Activated naive CD8-positive, alpha-beta T cell treated with anti-CD3 and anti-CD28 coated beads, Interleukin-2, amount 10 ng/mL, durations not matched to agents 7 days and 5 days (primary cell): ENCODE measurements around the gene MRPS26. TPM values are rescaled to one million over a fixed set of nuclear protein-coding genes. Genes with fewer than 3 reads are reported as not detected.
"Not testable (repeated sequence)": the region's sequence is repeated elsewhere in the genome, so short reads cannot be mapped to it uniquely, and the experiment has no call there.

Experiments used
- ATAC-seq: fragments of 150-1000 bp; cut with Tn5 transposase; one replicate; pipeline ENCODE4 v1.10.0; 2021; ENCODE audit warnings: low read depth, moderate library complexity
- POLR2A ChIA-PET: fragments of 350-600 bp; sonication (Branson Sonifier 250); formaldehyde crosslinking; loops from one replicate; lab custom pipeline; 2021; ENCODE audit warnings: antibody characterized with exemption; lab: Charles Lee
- DNase-seq: peaks from one replicate; pipeline ENCODE4 v3.0.0; 2021
- H3K27ac Mint-ChIP-seq: one replicate; pipeline ENCODE4 v1.8.0; 2022; ENCODE audit warnings: mild to moderate bottlenecking, mixed read lengths
- H3K27me3 Mint-ChIP-seq: one replicate; pipeline ENCODE4 v1.8.0; 2022; ENCODE audit warnings: mild to moderate bottlenecking, moderate library complexity, mixed read lengths
- H3K36me3 Mint-ChIP-seq: one replicate; pipeline ENCODE4 v1.8.0; 2021; ENCODE audit warnings: mild to moderate bottlenecking, mixed read lengths
- H3K4me1 Mint-ChIP-seq: one replicate; pipeline ENCODE4 v1.8.0; 2021; ENCODE audit warnings: mixed read lengths
- H3K4me3 Mint-ChIP-seq: one replicate; pipeline ENCODE4 v1.8.0; 2022; ENCODE audit warnings: mild to moderate bottlenecking, moderate library complexity, mixed read lengths
- H3K9me3 Mint-ChIP-seq: one replicate; pipeline ENCODE4 v1.8.0; 2021; ENCODE audit warnings: mixed read lengths
- total RNA-seq, 2 experiments: library from RNA; stranded (reverse); gene quantifications; one replicate each; pipeline ENCODE4 v1.2.3, GENCODE V29; 2021

Gene MRPS26
- total RNA-seq, 2 experiments from 2014 or later, result 30.4 to 32.6 TPM

DNA sequence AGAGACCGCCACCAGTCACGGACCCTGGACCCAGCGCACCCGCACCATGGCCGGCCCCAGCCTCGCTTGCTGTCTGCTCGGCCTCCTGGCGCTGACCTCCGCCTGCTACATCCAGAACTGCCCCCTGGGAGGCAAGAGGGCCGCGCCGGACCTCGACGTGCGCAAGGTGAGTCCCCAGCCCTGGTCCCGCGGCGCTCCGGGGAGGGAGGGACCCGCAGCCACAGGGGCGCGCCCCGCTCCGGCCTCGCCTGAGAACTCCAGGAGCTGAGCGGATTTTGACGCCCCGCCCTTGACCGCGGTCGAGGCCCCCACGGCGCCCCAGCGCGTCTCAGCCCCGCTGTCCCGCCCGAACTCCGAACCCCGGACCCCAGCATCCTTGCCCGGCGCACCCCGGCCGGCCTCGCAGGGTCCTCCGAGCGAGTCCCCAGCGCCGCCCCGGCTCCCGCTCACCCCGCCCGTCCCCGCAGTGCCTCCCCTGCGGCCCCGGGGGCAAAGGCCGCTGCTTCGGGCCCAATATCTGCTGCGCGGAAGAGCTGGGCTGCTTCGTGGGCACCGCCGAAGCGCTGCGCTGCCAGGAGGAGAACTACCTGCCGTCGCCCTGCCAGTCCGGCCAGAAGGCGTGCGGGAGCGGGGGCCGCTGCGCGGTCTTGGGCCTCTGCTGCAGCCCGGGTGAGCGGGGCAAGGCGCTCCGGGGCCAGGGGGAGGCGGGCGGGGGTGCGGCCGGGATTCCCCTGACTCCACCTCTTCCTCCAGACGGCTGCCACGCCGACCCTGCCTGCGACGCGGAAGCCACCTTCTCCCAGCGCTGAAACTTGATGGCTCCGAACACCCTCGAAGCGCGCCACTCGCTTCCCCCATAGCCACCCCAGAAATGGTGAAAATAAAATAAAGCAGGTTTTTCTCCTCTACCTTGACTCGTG lies 26.0 kb downstream of the MRPS26 start, which contains the start of gene OXT:
OXT (plus strand) TSS at position 11 of the 920 bp plus-strand sequence; CDS start at position 47, 36 bp downstream.
- peak; percentile 70 for DNase-seq
- Mint-ChIP-seq H3K27me3 (peaks cover 18% of the 10 kb centered on the region), H3K4me1 (peaks cover 17% of the 10 kb centered on the region), H3K9me3 (no peaks in the 10 kb centered on the region), H3K36me3 (no peaks in the 10 kb centered on the region), H3K27ac (peak within 1 kb of the TSS; percentile 45), H3K4me3 (peak within 1 kb of the TSS; percentile 76)
- ATAC-seq, result peak; percentile 76
- POLR2A ChIA-PET, result interaction anchor here (1.0 to 1.1 kb wide), 2 partner anchors 21 to 199 kb away, joined by 3 read pairs; partner anchors contain the start of gene PTPRA

DNA sequence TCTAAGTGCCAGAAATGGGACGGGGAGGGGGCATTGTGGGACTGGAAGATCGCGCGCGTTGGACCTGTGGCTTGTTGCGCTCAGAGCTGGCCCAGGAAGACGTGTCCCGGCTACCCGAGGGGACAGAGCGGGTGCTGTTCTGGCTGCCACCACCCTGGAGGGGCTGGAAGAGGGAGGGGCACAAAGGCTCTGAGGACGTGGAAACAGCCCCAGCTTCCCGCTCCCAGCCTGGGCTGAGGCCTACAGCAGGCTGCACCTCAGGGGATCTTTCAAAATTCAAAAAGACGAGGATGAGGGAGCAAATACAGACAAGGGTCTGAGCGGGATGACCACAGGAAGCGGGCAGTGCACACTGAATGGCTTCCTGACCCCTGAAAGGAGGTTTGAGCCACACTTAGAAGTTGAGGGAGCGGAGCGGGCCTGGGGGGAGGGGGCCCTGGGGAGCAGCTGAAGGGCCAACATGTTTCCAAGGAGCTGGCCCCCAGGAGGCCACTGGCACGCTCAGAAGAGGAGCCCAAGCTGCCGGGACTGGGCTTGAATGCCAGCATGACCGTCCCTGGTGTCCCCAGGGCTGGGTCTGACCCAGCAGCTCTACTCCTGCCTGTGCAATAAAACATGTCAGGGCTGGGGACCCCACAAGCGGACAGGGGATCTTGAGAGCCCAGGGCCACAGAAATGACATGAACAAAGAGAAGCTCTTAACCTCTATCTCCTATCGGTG lies 26.8 kb downstream of the MRPS26 start:
- Mint-ChIP-seq H3K4me1 (peaks cover 21% of the 10 kb centered on the region), H3K9me3 (no peaks in the 10 kb centered on the region), H3K27me3 (peaks cover 18% of the 10 kb centered on the region), H3K27ac (no peak overlapping the region), H3K36me3 (no peaks in the 10 kb centered on the region), H3K4me3 (peak overlapping the region; percentile 76)
- DNase-seq, result no peak
- no peak for ATAC-seq
- POLR2A ChIA-PET, result interaction anchor here (1.0 to 1.1 kb wide), 2 partner anchors 20 to 200 kb away, joined by 3 read pairs; partner anchors contain the start of gene PTPRA

DNA sequence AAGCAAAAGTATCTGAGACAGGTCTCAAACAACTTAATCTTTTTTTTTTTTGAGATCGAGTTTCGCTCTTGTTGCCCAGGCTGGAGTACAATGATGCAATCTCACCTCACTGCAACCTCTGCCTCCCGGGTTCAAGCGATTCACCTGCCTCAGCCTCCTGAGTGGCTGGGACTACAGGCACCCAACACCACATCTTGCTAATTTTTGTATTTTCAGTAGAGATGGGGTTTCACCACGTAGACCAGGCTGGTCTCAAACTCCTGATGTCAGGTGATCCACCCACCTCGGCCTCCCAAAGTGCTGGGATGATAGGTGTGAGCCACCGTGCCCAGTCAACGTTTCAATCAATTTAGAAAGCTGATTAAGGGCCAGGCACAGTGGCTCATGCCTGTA lies 27.4 kb downstream of the MRPS26 start:
- not testable (repeated sequence) for DNase-seq, H3K4me3 Mint-ChIP-seq, H3K27ac Mint-ChIP-seq, H3K9me3 Mint-ChIP-seq, ATAC-seq, H3K36me3 Mint-ChIP-seq
- H3K4me1 Mint-ChIP-seq, result peaks cover 25% of the 10 kb centered on the region
- POLR2A ChIA-PET, result interaction anchor here (1.0 kb wide), 1 partner anchor 19 kb away, joined by 3 read pairs; no protein-coding TSS in a partner anchor
- peaks cover 22% of the 10 kb centered on the region for H3K27me3 Mint-ChIP-seq

DNA sequence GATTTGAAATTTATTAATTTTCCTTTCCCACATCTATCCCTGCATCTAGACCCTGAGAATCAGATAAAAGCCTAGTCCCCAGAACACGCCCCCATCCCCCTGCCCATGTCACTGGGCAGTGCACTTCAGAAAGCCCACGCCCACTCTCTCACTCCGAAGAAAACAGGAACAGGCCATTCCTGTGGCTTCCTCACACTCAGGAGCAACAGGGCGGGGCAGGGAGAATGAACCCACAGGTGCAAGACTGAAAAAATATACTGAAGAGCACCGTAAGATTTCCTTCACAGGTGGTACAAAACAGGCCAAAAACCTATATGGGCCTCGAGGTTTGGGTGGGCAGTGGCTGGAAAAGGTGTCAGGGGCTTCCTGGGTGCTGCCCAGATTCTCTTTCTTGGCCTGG lies 29.0 kb downstream of the MRPS26 start:
- Mint-ChIP-seq H3K27ac (no peak overlapping the region), H3K27me3 (peaks cover 36% of the 10 kb centered on the region), H3K4me3 (no peak overlapping the region), H3K4me1 (peaks cover 25% of the 10 kb centered on the region), H3K36me3 (no peaks in the 10 kb centered on the region), H3K9me3 (peaks cover 2% of the 10 kb centered on the region)
- ATAC-seq (no peak), DNase-seq (no peak)
- POLR2A ChIA-PET, result no interaction called here

DNA sequence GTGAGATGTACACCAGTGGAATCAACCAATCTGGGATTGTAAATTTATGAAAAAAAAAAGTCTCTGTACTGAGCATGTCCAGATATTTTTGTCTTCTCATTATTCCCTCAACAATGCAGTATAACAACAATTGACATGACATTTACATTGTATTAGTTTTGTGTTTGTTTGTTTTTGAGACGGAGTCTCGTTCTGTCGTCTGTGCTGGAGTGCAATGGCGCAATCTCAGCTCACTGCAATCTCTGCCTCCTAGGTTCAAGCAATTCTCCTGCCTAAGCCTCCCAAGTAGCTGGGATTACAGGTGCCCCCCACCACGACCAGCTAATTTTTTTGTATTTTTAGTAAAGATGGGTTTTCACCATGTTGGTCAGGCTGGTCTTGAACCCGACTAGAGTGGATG lies 29.5 kb downstream of the MRPS26 start:
- peaks cover 41% of the 10 kb centered on the region for H3K27me3 Mint-ChIP-seq
- DNase-seq, H3K4me3 Mint-ChIP-seq, H3K27ac Mint-ChIP-seq, H3K9me3 Mint-ChIP-seq, H3K36me3 Mint-ChIP-seq, ATAC-seq, POLR2A ChIA-PET: not testable (repeated sequence)
- H3K4me1 Mint-ChIP-seq, result peaks cover 25% of the 10 kb centered on the region

DNA sequence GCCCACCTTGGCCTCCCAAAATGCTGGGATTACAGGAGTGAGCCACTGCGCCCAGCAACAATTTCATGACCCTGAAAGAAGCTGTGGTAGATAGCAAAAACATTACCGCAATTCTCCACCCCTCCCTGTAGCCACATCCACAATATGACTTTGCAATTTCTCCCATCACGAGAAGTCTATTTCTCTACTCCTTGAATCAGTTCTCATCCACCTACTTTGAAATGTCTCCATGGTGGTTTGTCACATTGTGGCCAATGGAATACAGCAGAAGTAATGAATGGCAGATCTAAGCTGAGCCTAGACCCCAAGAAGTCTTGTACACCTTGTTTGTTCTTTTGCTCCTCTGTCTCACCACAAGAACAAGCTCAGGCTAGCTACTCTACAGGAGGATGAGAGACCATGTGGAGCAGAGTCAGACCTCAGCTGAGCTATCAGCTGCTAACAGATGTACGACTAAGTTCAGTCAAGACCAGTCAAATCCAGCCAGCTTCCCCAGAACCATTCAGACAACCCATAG lies 31.8 kb downstream of the MRPS26 start:
- ATAC-seq, result peak; percentile 63
- peak overlapping the region; percentile 17 for H3K27ac Mint-ChIP-seq
- peak overlapping the region; percentile 33 for H3K4me3 Mint-ChIP-seq
- peaks cover 58% of the 10 kb centered on the region for H3K27me3 Mint-ChIP-seq
- POLR2A ChIA-PET, result interaction anchor here (0.6 to 1.7 kb wide), 4 partner anchors 14 to 24 kb away, joined by 3 to 9 read pairs (median 7); no protein-coding TSS in a partner anchor
- peaks cover 2% of the 10 kb centered on the region for H3K9me3 Mint-ChIP-seq
- DNase-seq, result no peak
- peaks cover 20% of the 10 kb centered on the region for H3K4me1 Mint-ChIP-seq
- H3K36me3 Mint-ChIP-seq, result no peaks in the 10 kb centered on the region

DNA sequence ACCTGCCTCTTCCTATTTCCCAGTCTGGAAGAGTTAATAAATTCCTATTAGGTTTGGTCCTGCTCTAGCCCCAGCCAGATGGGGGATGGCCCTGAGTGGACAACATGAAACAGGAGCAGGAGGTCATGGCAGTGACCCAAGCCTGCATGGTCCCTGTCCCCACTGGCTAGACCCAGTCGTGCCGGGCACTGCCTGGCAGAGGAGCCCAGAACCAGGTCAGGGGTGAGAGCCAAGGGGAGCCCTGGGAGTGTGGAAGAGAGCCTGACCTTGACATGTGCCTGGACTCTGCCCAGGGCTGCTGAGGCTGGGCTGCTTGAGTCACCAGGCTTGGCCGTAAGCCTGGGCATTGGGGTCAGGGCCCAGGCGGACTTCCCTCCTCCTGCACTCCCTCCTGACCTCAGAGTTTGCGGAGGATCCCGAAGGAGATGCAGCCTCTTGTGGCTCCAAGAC lies 35.1 kb downstream of the MRPS26 start:
- Mint-ChIP-seq H3K27me3 (peaks cover 61% of the 10 kb centered on the region), H3K27ac (no peak overlapping the region), H3K4me1 (peaks cover 16% of the 10 kb centered on the region), H3K4me3 (no peak overlapping the region), H3K36me3 (no peaks in the 10 kb centered on the region), H3K9me3 (peaks cover 2% of the 10 kb centered on the region)
- DNase-seq, result no peak
- POLR2A ChIA-PET, result interaction anchor here (0.6 kb wide), 1 partner anchor 222 kb away, joined by 3 read pairs; no protein-coding TSS in a partner anchor
- no peak for ATAC-seq

DNA sequence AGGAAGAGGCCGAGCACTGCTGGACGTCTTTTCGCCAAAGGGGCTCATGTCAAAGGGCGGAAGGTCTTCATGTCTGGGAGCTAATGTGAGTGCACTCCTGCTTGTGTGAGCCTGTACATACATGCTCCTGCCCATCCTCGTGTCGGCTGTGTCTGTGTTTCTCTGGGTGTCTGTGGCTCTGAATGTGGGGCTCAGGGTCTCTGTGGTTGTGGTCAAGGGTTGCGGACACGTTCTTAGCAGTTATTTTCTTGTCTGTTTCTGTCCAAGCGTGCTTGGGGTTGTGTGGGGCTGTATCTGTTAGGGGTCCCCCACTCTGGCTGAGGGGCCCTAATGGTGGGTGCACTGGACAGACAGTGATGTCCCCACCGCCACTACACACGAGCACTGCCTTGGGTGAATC lies 35.8 kb downstream of the MRPS26 start:
- POLR2A ChIA-PET, result interaction anchor here (0.6 kb wide), 1 partner anchor 222 kb away, joined by 3 read pairs; no protein-coding TSS in a partner anchor
- Mint-ChIP-seq H3K4me3 (no peak overlapping the region), H3K36me3 (no peaks in the 10 kb centered on the region), H3K27ac (no peak overlapping the region), H3K9me3 (peaks cover 2% of the 10 kb centered on the region), H3K4me1 (peaks cover 16% of the 10 kb centered on the region), H3K27me3 (peaks cover 61% of the 10 kb centered on the region)
- no peak for ATAC-seq
- no peak for DNase-seq

DNA sequence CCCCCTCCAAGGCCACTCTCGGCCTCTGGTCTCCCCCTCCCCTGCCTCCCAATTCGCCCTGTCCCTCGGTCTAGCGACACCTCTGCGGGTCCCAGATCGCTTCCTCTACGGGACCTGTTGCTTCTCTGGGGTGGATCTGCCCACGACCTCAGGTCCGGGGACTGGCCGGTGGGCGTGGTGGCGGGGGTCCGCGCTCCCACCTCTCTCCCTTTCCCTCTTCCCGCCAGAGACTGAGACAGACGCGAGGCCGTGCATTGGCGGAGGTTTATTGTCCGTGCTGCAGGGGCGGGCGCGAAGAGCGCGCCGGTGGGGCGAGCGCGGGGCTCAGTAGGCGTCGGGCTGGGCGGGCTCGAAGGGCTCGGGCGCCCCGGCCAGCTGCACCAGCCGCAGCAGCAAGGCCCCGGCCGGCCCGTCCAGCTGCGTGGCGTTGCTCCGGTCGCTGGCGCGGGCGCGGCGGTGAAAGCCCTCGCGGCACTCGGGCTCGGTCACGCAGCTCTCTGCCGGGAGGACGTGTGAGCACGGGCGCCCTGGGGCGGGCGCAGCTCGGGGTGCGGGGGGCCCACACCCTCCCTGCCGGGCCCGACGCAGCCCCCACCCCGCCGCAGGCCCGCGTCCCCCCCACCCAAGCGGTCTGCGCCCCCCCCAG lies 36.6 kb downstream of the MRPS26 start:
- H3K36me3 Mint-ChIP-seq, result no peaks in the 10 kb centered on the region
- peaks cover 11% of the 10 kb centered on the region for H3K4me1 Mint-ChIP-seq
- H3K4me3 Mint-ChIP-seq, result peak overlapping the region; percentile 55
- POLR2A ChIA-PET, result no interaction called here
- peaks cover 61% of the 10 kb centered on the region for H3K27me3 Mint-ChIP-seq
- DNase-seq (no peak), ATAC-seq (peak; percentile 53)
- peaks cover 2% of the 10 kb centered on the region for H3K9me3 Mint-ChIP-seq
- H3K27ac Mint-ChIP-seq, result no peak overlapping the region

DNA sequence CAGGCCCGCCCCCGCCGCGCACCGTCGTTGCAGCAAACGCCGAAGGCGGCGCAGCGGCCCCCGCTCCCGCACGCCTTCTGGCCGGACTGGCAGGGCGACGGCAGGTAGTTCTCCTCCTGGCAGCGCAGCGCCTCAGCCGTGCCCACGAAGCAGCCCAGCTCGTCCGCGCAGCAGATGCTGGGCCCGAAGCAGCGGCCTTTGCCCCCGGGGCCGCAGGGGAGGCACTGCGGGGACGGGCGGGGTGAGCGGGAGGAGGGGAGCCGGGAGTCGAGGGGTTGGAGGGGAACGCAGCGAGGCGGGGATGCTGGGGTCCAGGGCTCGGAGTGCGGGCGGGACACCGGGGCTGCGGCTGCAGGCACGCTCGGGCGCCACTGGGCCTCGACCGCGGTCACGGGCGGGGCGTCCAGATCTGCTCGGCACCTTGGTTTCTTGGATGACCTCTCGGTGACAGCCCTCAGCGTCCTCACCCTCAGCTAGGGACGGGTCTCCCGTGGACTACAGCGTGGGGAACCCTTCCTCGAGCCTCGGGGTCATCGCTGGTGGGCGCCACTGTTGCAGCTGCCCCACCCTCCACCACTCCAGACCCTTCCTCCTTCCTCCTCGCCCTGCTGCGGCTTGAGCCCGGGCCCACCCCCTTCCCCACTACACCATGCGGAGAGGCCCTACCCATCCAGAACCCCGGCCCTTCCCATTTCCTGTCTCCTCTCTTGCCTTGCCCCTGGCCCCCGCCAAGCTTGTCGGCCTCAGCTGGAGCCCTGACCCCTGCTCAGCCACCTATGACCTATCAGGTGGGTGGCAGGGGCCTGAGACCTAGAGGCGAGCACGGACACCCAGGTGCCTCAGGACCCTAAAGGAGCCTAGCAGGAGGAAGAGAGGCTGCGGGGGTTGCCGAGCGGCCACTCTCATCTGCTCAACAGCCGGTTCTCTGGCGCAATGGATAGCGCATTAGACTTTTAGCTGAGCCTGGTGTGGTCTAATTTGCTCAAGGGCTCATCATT lies 37.4 kb downstream of the MRPS26 start:
- H3K36me3 Mint-ChIP-seq, result no peaks in the 10 kb centered on the region
- H3K27me3 Mint-ChIP-seq, result peaks cover 56% of the 10 kb centered on the region
- POLR2A ChIA-PET, result interaction anchor here (1.3 kb wide), 1 partner anchor 9 kb away, joined by 3 read pairs; no protein-coding TSS in a partner anchor
- DNase-seq (no peak), ATAC-seq (peak; percentile 34)
- H3K9me3 Mint-ChIP-seq, result no peaks in the 10 kb centered on the region
- H3K4me1 Mint-ChIP-seq, result peaks cover 5% of the 10 kb centered on the region
- no peak overlapping the region for H3K27ac Mint-ChIP-seq
- peak overlapping the region; percentile 28 for H3K4me3 Mint-ChIP-seq

DNA sequence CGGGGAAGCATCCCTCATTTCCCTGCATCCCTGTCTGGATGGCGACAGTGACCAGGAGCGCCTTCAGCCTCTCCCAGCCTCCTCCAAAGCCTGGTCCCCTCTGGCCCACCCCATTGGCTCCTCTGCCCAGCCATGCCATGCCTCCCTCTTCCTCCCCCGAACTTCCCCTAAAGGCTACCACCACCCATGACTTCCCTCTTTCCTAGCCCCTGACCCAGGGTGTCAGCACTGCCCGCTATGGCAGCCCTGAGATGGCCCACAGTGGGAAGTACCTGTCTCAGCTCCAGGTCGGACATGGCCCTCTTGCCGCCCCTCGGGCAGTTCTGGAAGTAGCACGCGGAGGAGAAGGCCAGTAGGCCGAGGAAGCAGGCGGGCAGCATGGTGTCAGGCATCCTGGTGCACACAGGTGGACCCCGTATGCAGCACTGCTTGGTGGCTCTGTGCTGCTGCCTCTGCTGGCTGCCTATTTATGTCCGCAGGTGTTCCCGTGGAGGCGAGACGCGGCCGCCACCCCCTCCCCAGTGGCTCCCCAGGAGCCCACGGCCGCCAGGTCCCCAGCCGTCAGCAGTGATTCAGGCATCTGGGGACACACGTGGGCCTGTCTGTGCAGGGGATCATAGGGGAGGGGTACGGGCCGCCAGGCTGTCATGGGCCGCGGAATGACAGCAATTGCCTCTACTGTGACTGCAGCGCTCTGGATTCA lies 38.6 kb downstream of the MRPS26 start, which contains the start of gene AVP:
AVP (minus strand) TSS at position 442 of the 703 bp plus-strand sequence; CDS start at position 392, 50 bp downstream.
- peak within 1 kb of the TSS; percentile 28 for H3K4me3 Mint-ChIP-seq
- H3K36me3 Mint-ChIP-seq, result no peaks in the 10 kb centered on the region
- DNase-seq (no peak), ATAC-seq (no peak)
- no peaks in the 10 kb centered on the region for H3K9me3 Mint-ChIP-seq
- H3K27ac Mint-ChIP-seq, result no peak within 1 kb of the TSS
- POLR2A ChIA-PET, result interaction anchor here (1.3 kb wide), 1 partner anchor 8 kb away, joined by 3 read pairs; no protein-coding TSS in a partner anchor
- H3K4me1 Mint-ChIP-seq, result peaks cover 5% of the 10 kb centered on the region
- H3K27me3 Mint-ChIP-seq, result peaks cover 46% of the 10 kb centered on the region
